ENCODE data around the gene CFAP119. TPM values are rescaled to one million over a fixed set of nuclear protein-coding genes. Genes with fewer than 3 reads are reported as not detected.

Gene CFAP119
- total RNA-seq, 3 donors from 2014 or later (not counting 1 experiment from before 2014, with no cell fraction given), result 3.4 to 5.1 (median 4.9) TPM

DNA sequence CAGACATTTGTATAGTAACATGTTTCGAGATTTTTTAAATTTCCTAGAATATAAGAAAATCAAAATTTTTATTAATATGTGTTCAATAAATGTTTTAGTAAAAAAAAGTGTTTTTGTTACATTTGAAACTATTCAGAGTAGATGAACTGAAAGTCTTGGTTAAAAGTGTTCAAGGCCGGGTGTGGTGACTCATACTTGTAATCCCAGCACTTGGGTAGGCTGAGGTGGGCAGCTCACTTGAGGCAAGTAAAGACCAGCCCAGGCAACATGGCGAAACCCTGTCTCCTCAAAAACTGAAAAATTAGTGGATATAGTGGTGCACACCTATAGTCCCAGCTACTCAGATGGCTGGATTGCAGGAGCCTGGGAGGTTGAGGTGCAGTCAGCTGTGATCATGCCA, 30.5 kb downstream of the CFAP119 start:
- no peaks in the 10 kb centered on the region for H3K27me3 Mint-ChIP-seq (ENCODE audit: low read depth in 2 of 2)
- no peak overlapping the region for H3K27ac ChIP-seq (ENCODE audit: low read length)

DNA sequence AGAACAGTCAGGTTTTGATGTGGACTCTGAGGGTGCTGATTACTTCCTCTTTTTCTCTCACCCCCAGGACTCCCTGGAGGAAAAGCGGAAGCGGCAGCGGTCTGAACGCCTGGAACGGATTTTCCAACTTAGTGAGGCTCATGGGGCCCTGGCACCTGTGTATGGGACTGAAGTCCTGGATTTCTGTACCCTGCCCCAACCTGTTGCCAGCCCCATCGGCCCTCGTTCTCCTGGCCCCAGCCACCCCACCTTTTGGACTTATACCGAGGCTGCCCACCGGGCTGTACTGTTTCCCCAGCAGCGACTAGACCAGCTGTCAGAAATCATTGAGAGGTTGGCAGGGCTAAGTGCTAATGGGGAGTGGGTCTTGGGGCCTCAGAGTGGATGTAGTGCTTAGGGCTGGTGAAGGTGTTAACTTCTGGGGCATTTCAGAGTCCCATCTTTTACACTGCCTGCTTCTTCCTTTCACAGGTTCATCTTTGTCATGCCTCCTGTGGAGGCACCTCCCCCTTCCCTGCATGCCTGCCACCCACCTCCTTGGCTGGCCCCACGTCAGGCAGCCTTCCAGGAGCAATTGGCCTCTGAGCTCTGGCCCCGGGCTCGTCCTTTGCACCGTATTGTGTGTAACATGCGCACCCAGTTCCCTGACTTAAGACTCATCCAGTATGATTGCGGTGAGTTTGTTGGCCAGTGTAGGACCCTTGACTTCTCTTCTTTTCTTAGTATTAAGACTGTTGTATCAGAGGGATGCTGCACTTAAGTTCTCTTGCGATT, 32.8 kb downstream of the CFAP119 start:
- Mint-ChIP-seq H3K4me1 (peaks cover 0 to 9% of the 10 kb centered on the region in 2 donors), H3K27ac (peak overlapping the region in 1 of 2 donors; percentile 70), H3K4me3 (no peak overlapping the region), H3K27me3 (ENCODE audit: low read depth in 2 of 2) (no peaks in the 10 kb centered on the region), H3K36me3 (peaks cover 6% of the 10 kb centered on the region), H3K9me3 (no peaks in the 10 kb centered on the region)
- ATAC-seq (no peak), DNase-seq (no peak)
- no peak overlapping the region for H3K27ac ChIP-seq (ENCODE audit: low read length)
- peaks cover 4% of the 10 kb centered on the region for H3K4me1 ChIP-seq (ENCODE audit: control insufficient read depth, insufficient read depth, low read length)
- TF ChIP-seq, protein P1, sequence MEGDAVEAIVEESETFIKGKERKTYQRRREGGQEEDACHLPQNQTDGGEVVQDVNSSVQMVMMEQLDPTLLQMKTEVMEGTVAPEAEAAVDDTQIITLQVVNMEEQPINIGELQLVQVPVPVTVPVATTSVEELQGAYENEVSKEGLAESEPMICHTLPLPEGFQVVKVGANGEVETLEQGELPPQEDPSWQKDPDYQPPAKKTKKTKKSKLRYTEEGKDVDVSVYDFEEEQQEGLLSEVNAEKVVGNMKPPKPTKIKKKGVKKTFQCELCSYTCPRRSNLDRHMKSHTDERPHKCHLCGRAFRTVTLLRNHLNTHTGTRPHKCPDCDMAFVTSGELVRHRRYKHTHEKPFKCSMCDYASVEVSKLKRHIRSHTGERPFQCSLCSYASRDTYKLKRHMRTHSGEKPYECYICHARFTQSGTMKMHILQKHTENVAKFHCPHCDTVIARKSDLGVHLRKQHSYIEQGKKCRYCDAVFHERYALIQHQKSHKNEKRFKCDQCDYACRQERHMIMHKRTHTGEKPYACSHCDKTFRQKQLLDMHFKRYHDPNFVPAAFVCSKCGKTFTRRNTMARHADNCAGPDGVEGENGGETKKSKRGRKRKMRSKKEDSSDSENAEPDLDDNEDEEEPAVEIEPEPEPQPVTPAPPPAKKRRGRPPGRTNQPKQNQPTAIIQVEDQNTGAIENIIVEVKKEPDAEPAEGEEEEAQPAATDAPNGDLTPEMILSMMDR (IDR thresholded peaks at IDR 0.05), result no peak
- WGBS (ENCODE audit: insufficient coverage), result 88% methylated on average over 16 of the region's 17 CpGs
- no peak overlapping the region for H3K4me3 ChIP-seq (ENCODE audit: low read length)
- H3K27me3 ChIP-seq (ENCODE audit: control insufficient read depth, insufficient read depth, low read length), result no peaks in the 10 kb centered on the region
- peaks cover 65% of the 10 kb centered on the region for H3K36me3 ChIP-seq (ENCODE audit: control insufficient read depth, insufficient read depth, low read length)
- intact Hi-C loops (cut with micrococcal nuclease), result no loop called here
- no peaks in the 10 kb centered on the region for H3K9me3 ChIP-seq (ENCODE audit: control insufficient read depth, insufficient read depth, low read length)

More for the DNA sequence above, 30.5 kb downstream of the CFAP119 start:
- no peaks in the 10 kb centered on the region for H3K9me3 ChIP-seq (ENCODE audit: control insufficient read depth, insufficient read depth, low read length)
- H3K4me3 ChIP-seq (ENCODE audit: low read length), result no peak overlapping the region
- Mint-ChIP-seq H3K4me3 (no peak overlapping the region), H3K9me3 (no peaks in the 10 kb centered on the region), H3K36me3 (peaks cover 7% of the 10 kb centered on the region), H3K27ac (no peak overlapping the region), H3K4me1 (no peaks in the 10 kb centered on the region)
- ATAC-seq (no peak), DNase-seq (no peak)
- no peaks in the 10 kb centered on the region for H3K4me1 ChIP-seq (ENCODE audit: control insufficient read depth, insufficient read depth, low read length)
- intact Hi-C loops (cut with micrococcal nuclease), result no loop called here
- no peaks in the 10 kb centered on the region for H3K27me3 ChIP-seq (ENCODE audit: control insufficient read depth, insufficient read depth, low read length)
- TF ChIP-seq, protein P1 (IDR thresholded peaks at IDR 0.05), result no peak
- H3K36me3 ChIP-seq (ENCODE audit: control insufficient read depth, insufficient read depth, low read length), result peaks cover 61% of the 10 kb centered on the region
- WGBS (ENCODE audit: insufficient coverage), result 87% methylated on average over 2 of the region's 3 CpGs

DNA sequence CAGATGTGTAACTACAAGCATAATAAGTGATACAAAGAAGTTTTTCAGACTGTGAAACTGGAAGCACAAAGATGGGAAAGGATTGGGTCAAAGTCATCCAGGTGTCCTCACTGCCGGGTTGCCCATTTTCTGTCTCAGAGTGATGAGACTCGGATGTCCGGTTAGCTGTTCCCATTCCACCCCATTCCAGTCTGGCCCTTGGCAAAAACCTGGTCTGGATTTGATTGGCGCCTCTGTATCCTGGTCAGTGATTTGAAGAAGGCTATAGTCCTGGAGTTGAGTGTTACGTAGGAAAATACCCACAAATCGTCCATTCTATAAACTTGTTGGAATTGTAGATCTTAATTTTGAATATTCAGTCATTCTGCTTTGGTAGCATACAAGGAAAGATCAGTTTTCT, 33.5 kb downstream of the CFAP119 start:
- Mint-ChIP-seq H3K4me1 (peaks cover 0 to 10% of the 10 kb centered on the region in 2 donors), H3K27ac (peak overlapping the region in 1 of 2 donors; percentile 58), H3K36me3 (peaks cover 7% of the 10 kb centered on the region), H3K27me3 (ENCODE audit: low read depth in 2 of 2) (no peaks in the 10 kb centered on the region), H3K9me3 (no peaks in the 10 kb centered on the region), H3K4me3 (no peak overlapping the region)
- TF ChIP-seq, protein P1 (IDR thresholded peaks at IDR 0.05), result no peak
- peaks cover 4% of the 10 kb centered on the region for H3K4me1 ChIP-seq (ENCODE audit: control insufficient read depth, insufficient read depth, low read length)
- H3K4me3 ChIP-seq (ENCODE audit: low read length), result no peak overlapping the region
- H3K9me3 ChIP-seq (ENCODE audit: control insufficient read depth, insufficient read depth, low read length), result no peaks in the 10 kb centered on the region
- H3K27ac ChIP-seq (ENCODE audit: low read length), result no peak overlapping the region
- no peak for DNase-seq
- H3K36me3 ChIP-seq (ENCODE audit: control insufficient read depth, insufficient read depth, low read length), result peaks cover 65% of the 10 kb centered on the region
- intact Hi-C loops (cut with micrococcal nuclease), result no loop called here
- no peak for ATAC-seq
- WGBS (ENCODE audit: insufficient coverage), result 98% methylated on average over 4 of the region's 6 CpGs
- H3K27me3 ChIP-seq (ENCODE audit: control insufficient read depth, insufficient read depth, low read length), result no peaks in the 10 kb centered on the region

DNA sequence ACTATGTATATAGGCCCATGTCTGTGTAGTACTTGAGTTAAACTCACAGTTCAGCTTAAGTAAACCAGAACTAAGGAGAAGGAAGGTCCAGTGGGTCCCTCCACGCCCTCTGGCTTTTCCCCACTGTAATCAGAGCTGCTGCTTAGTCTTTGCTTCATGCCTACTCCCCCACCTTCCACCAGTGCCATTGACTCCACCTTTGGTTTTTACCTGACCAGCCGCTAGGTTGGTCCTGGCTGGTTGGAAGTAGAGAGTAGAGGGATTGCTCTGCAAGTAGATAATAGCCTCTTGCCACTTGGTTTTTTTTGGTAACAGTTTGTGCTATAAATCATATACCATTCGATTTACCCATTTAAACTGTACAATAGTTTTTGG, 36.5 kb downstream of the CFAP119 start:
- H3K4me1 Mint-ChIP-seq, result peaks cover 0 to 27% of the 10 kb centered on the region in 2 donors
- H3K9me3 ChIP-seq (ENCODE audit: control insufficient read depth, insufficient read depth, low read length), result no peaks in the 10 kb centered on the region
- H3K36me3 Mint-ChIP-seq, result peaks cover 7% of the 10 kb centered on the region
- H3K4me3 Mint-ChIP-seq, result no peak overlapping the region
- intact Hi-C loops (cut with micrococcal nuclease), result no loop called here
- no peaks in the 10 kb centered on the region for H3K27me3 Mint-ChIP-seq (ENCODE audit: low read depth in 2 of 2)
- no peak overlapping the region for H3K4me3 ChIP-seq (ENCODE audit: low read length)
- peaks cover 74% of the 10 kb centered on the region for H3K36me3 ChIP-seq (ENCODE audit: control insufficient read depth, insufficient read depth, low read length)
- no peaks in the 10 kb centered on the region for H3K27me3 ChIP-seq (ENCODE audit: control insufficient read depth, insufficient read depth, low read length)
- WGBS (ENCODE audit: insufficient coverage), result no CpG with 5 or more reads among the region's 3 CpGs
- H3K27ac ChIP-seq (ENCODE audit: low read length), result no peak overlapping the region
- DNase-seq (no peak), ATAC-seq (no peak)
- TF ChIP-seq, protein P1 (IDR thresholded peaks at IDR 0.05), result no peak
- H3K4me1 ChIP-seq (ENCODE audit: control insufficient read depth, insufficient read depth, low read length), result peaks cover 4% of the 10 kb centered on the region
- H3K9me3 Mint-ChIP-seq, result no peaks in the 10 kb centered on the region
- H3K27ac Mint-ChIP-seq, result no peak overlapping the region
